HepG2 (cell line): ENCODE measurements around the gene QSOX2. TPM values are rescaled to one million over a fixed set of nuclear protein-coding genes. Genes with fewer than 3 reads are reported as not detected.
A peak's percentile ranks its signal among the peaks of the same experiment; 100 is the strongest.

Experiments
- CHCHD3 ChIP-seq: sonication (generic); formaldehyde crosslinking; IDR thresholded peaks from 2 replicates; pipeline ENCODE4 v1.8.0; 2022; ENCODE audit warnings: mild to moderate bottlenecking, missing genetic modification reagents, moderate library complexity
- FLYWCH1 ChIP-seq: sonication (generic); formaldehyde crosslinking; IDR thresholded peaks from 2 replicates; pipeline ENCODE4 v1.8.1; 2023; ENCODE audit warnings: mild to moderate bottlenecking, missing genetic modification reagents
- IRX3 ChIP-seq: sonication (generic); formaldehyde crosslinking; IDR thresholded peaks from 2 replicates; pipeline ENCODE4 v1.8.1; 2023; ENCODE audit warnings: mild to moderate bottlenecking, low read depth, missing genetic modification reagents, borderline replicate concordance
- KLF15 ChIP-seq: sonication (generic); formaldehyde crosslinking; IDR thresholded peaks from 2 replicates; pipeline ENCODE4 v1.8.1; 2023; ENCODE audit warnings: borderline replicate concordance, mild to moderate bottlenecking, inconsistent platforms, missing genetic modification reagents, mixed read lengths
- KLF16 ChIP-seq, 2 experiments: sonication (generic) in 1 of 2; formaldehyde crosslinking in 1 of 2; IDR thresholded peaks; 2 replicates each; pipeline versions ENCODE4 v1.6.1 to v1.8.0; 2016 to 2023; ENCODE audit warnings: missing genetic modification reagents in 2 of 2, missing compliant biosample characterization in 1 of 2
- MYPOP ChIP-seq: sonication (generic); formaldehyde crosslinking; IDR thresholded peaks from 2 replicates; pipeline ENCODE4 v1.8.1; 2023; ENCODE audit warnings: mild to moderate bottlenecking, moderate library complexity, missing genetic modification reagents
- NFAT5 ChIP-seq: sonication (generic); formaldehyde crosslinking; IDR thresholded peaks from 2 replicates; pipeline ENCODE4 v1.4.0; 2020; ENCODE audit warnings: missing genetic modification reagents
- NFIB ChIP-seq: sonication (generic); formaldehyde crosslinking; IDR thresholded peaks from 2 replicates; pipeline ENCODE4 v1.9.0; 2021; ENCODE audit warnings: missing genetic modification reagents, mild to moderate bottlenecking, borderline replicate concordance
- RBFOX2 ChIP-seq: fragments of 200-400 bp; formaldehyde crosslinking; IDR thresholded peaks from 2 replicates; pipeline ENCODE4 v1.6.1; 2017; ENCODE audit warnings: low read depth, mild to moderate bottlenecking, low read length
- RFX5 ChIP-seq: IDR thresholded peaks from 2 replicates; pipeline ENCODE4 v1.6.1; 2011; ENCODE audit warnings: low read depth, low read length, improper control_type of control experiment
- SATB2 ChIP-seq: sonication (generic); formaldehyde crosslinking; IDR thresholded peaks from 2 replicates; pipeline ENCODE4 v1.5.0; 2020; ENCODE audit warnings: missing genetic modification reagents
- TFDP2 ChIP-seq: sonication (generic); formaldehyde crosslinking; IDR thresholded peaks from 2 replicates; pipeline ENCODE4 v1.4.0; 2020; ENCODE audit warnings: missing genetic modification reagents
- TGIF2 ChIP-seq: IDR thresholded peaks from 2 replicates; pipeline ENCODE4 v1.6.1; 2016; ENCODE audit warnings: control low read depth, missing compliant biosample characterization
- YEATS4 ChIP-seq: sonication (generic); formaldehyde crosslinking; IDR thresholded peaks from 2 replicates; pipeline ENCODE4 v1.4.0; 2020; ENCODE audit warnings: missing genetic modification reagents, borderline replicate concordance
- ZFYVE20 ChIP-seq: sonication (generic); formaldehyde crosslinking; IDR thresholded peaks from 2 replicates; pipeline ENCODE4 v1.8.0; 2023; ENCODE audit warnings: low read depth, mild to moderate bottlenecking, moderate library complexity, missing genetic modification reagents, borderline replicate concordance
- ZNF468 ChIP-seq: sonication (generic); formaldehyde crosslinking; IDR thresholded peaks from 2 replicates; pipeline ENCODE4 v1.8.0; 2022; ENCODE audit warnings: mild to moderate bottlenecking, moderate library complexity, missing genetic modification reagents
- ZNF749 ChIP-seq: sonication (generic); formaldehyde crosslinking; IDR thresholded peaks from 2 replicates; pipeline ENCODE4 v1.8.0; 2022; ENCODE audit warnings: mild to moderate bottlenecking, missing genetic modification reagents, moderate library complexity, borderline replicate concordance
- ZNF768 ChIP-seq: sonication (generic); formaldehyde crosslinking; IDR thresholded peaks from 2 replicates; pipeline ENCODE4 v1.4.0; 2020; ENCODE audit warnings: missing genetic modification reagents
- ZNF776 ChIP-seq: sonication (generic); formaldehyde crosslinking; IDR thresholded peaks from 2 replicates; pipeline ENCODE4 v1.4.0; 2020; ENCODE audit warnings: mild to moderate bottlenecking, missing genetic modification reagents
- polyA plus RNA-seq, 8 experiments: library from polyadenylated mRNA; depleted of rRNA in 3 of 8; stranded (reverse) in 7 of 8; unstranded in 1 of 8; fragments of >200 nt; fragmentation: Illumina TruSeq in 4 of 8; extraction: Trizol in 4 of 8; gene quantifications; 2 replicates each; pipeline versions ENCODE4 v1.2.1 to v1.2.3, GENCODE V29; 2011 to 2016; ENCODE audit warnings: low read depth in 4 of 8, missing spikeins in 1 of 8, mixed read lengths in 1 of 8; ENCODE audit not compliant: insufficient read depth in 1 of 8
- total RNA-seq, 5 experiments: library from RNA; depleted of rRNA; stranded (reverse); fragments of >200 nt; fragmentation: Illumina TruSeq; extraction: Trizol; gene quantifications; 2 replicates each; pipeline ENCODE4 v1.2.3, GENCODE V29; 2016; ENCODE audit warnings: low read depth in 1 of 5

QSOX2 gene
- total and polyA plus RNA-seq, 2 of the 13 experiments (the other 11 are each of a cell fraction or from before 2014, with no cell fraction given) = 27.1 to 42.1 TPM

- TF ChIP-seq NFAT5 (CRISPR knock-in tag) (peak; percentile 81), SATB2 (CRISPR knock-in tag) (no peak), KLF16 (CRISPR knock-in tag; IDR thresholded peaks at IDR 0.05) (0 out of 4 replicates have a peak, but pooled peaks of 1 of the 2 experiments have one; percentile 27), IRX3 (CRISPR knock-in tag) (peak; percentile 16; the same call in 1 of the 2 replicates), ZNF468 (CRISPR knock-in tag) (0 out of 2 replicates have a peak, but pooled peaks have one; percentile 60), ZFYVE20 (peak; percentile 76; the same call in 1 of the 2 replicates), NFIB (CRISPR knock-in tag) (no peak), ZNF776 (CRISPR knock-in tag) (0 out of 2 replicates have a peak, but pooled peaks have one; percentile 11), YEATS4 (CRISPR knock-in tag) (peak; percentile 70), ZNF768 (peak; percentile 41; the same call in 1 of the 2 replicates), MYPOP (peak; percentile 39; the same call in 1 of the 2 replicates), KLF15 (CRISPR knock-in tag) (0 out of 2 replicates have a peak, but pooled peaks have one; percentile 48), CHCHD3 (CRISPR knock-in tag) (0 out of 2 replicates have a peak, but pooled peaks have one; percentile 35), RBFOX2 (peak; percentile 72), ZNF749 (CRISPR knock-in tag) (0 out of 2 replicates have a peak, but pooled peaks have one; percentile 36), FLYWCH1 (CRISPR knock-in tag) (no peak), TFDP2 (no peak), TGIF2 (CRISPR knock-in tag) (peak; percentile 45; the same call in 1 of the 2 replicates), RFX5 (peak; percentile 60; the same call in 1 of the 2 replicates)
Observed at GRCh38 chr9:136245219-136246150, at the start of gene QSOX2 (continued).
